Measurements from ENCODE around the gene OLFM2. TPM values are rescaled to one million over a fixed set of nuclear protein-coding genes. Genes with fewer than 3 reads are reported as not detected.

OLFM2 gene
- total and polyA plus RNA-seq, 10 donors: 1.5 to 4.6 (median 2.5) TPM

GRCh38 chr19:9857920-9858746 is 78.2 kb downstream of the OLFM2 start:
- no peaks in the 10 kb centered on the region for H3K27me3 ChIP-seq (replicated peaks in 1 of 7)
- H3K4me1 ChIP-seq: peaks cover 0 to 28% (median 15%) of the 10 kb centered on the region in 6 donors
- peak; percentile 71 for DNase-seq
- WGBS, 5 donors: 52 to 61% (median 56%) methylated on average over 10 of the region's 10 CpGs
- TF ChIP-seq POLR2AphosphoS5 (IDR thresholded peaks at IDR 0.05): peak in 1 of 3 donors; percentile 11
- no peak for TF ChIP-seq CTCF (IDR thresholded peaks at IDR 0.05 in 8 of 11, conservative IDR thresholded peaks at IDR 0.05 in 3 of 11)
- intact Hi-C loops (cut with DNase I; ENCODE audit: low total_unique reads): loop anchor here (10.0 kb wide), 1 partner anchor 57 kb away; no protein-coding TSS in a partner anchor
- peak overlapping the region in 7 of 8 donors; percentile 6 to 86 (median 65) for H3K27ac ChIP-seq
- H3K36me3 ChIP-seq: peaks cover 0 to 7% (median 0%) of the 10 kb centered on the region in 6 donors
- no peaks in the 10 kb centered on the region for H3K9me3 ChIP-seq
- peak overlapping the region in 3 of 8 donors; percentile 3 to 47 (median 6) for H3K4me3 ChIP-seq

- peaks cover 0 to 15% (median 0%) of the 10 kb centered on the region in 6 donors for H3K36me3 ChIP-seq
- TF ChIP-seq POLR2A (IDR thresholded peaks at IDR 0.05) (no peak), POLR2AphosphoS5 (IDR thresholded peaks at IDR 0.05) (no peak), CTCF (IDR thresholded peaks at IDR 0.05 in 8 of 11, conservative IDR thresholded peaks at IDR 0.05 in 3 of 11) (no peak)
- H3K27ac ChIP-seq: peak overlapping the region in 5 of 8 donors; percentile 6 to 86 (median 74)
- peaks cover 0 to 24% (median 15%) of the 10 kb centered on the region in 6 donors for H3K4me1 ChIP-seq
- peak overlapping the region in 2 of 8 donors; percentile 6 to 47 for H3K4me3 ChIP-seq
- H3K9me3 ChIP-seq: no peaks in the 10 kb centered on the region
- WGBS, 5 donors: 91 to 97% (median 92%) methylated on average over 13 of the region's 13 CpGs
- intact Hi-C loops (cut with DNase I; ENCODE audit: low total_unique reads): loop anchor here (10.0 kb wide), 1 partner anchor 58 kb away; no protein-coding TSS in a partner anchor
- no peaks in the 10 kb centered on the region for H3K27me3 ChIP-seq (replicated peaks in 1 of 7)
- peak; percentile 65 for DNase-seq
Observed at GRCh38 chr19:9857076-9857721, 79.1 kb downstream of the OLFM2 start.

DNA sequence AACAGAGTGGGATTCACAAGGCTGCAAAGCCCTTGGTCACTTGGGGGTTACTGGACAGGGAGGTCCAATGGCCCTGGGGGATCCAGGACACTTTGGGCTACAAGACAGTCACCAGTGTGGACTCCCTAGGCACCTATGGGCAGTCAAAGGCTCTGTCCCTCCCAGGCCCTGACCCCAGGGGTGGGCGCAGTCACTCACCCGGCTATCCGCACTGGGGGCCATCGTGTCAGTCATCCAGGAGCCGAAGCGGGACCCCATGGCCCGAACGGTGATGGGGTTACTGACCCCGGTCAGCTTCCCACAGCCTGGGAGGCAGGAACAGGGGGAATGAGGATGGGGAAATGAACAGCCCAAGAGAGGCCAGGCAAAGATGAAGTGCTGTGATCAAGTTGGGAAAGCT is 79.7 kb downstream of the OLFM2 start:
- Histone ChIP-seq H3K9me3 (no peaks in the 10 kb centered on the region), H3K4me1 (peaks cover 0 to 21% (median 15%) of the 10 kb centered on the region in 6 donors), H3K36me3 (peaks cover 0 to 20% (median 0%) of the 10 kb centered on the region in 6 donors), H3K27me3 (replicated peaks in 1 of 7) (no peaks in the 10 kb centered on the region), H3K27ac (peak overlapping the region in 1 of 8 donors; percentile 86), H3K4me3 (no peak overlapping the region)
- DNase-seq: peak; percentile 51
- TF ChIP-seq POLR2A (IDR thresholded peaks at IDR 0.05) (no peak), POLR2AphosphoS5 (IDR thresholded peaks at IDR 0.05) (no peak), CTCF (IDR thresholded peaks at IDR 0.05 in 8 of 11, conservative IDR thresholded peaks at IDR 0.05 in 3 of 11) (no peak)
- intact Hi-C loops (cut with DNase I; ENCODE audit: low total_unique reads): loop anchor here (10.0 kb wide), 1 partner anchor 58 kb away; no protein-coding TSS in a partner anchor
- WGBS, 5 donors: 93 to 98% (median 96%) methylated on average over 9 of the region's 9 CpGs

Measured in spleen (tissue), 11 donors.